DOHH2 (cell line): ENCODE measurements around the gene GPRC5C.

Experiments
- H3F3A ChIP-seq: fragments of 200-600 bp; sonication (generic), shearing (Covaris generic); 2 replicates; pipeline ENCODE4 v1.6.0; 2016; ENCODE audit warnings: antibody characterized with exemption, mild to moderate bottlenecking; ENCODE audit not compliant: control insufficient read depth, insufficient read depth
- H3K27ac ChIP-seq: fragments of 200-600 bp; sonication (generic); 2 replicates; pipeline ENCODE4 v1.5.1; 2014; ENCODE audit warnings: low read depth, mild to moderate bottlenecking, low read length, moderate library complexity
- H3K27me3 ChIP-seq: fragments of 200-600 bp; sonication (generic); 2 replicates; pipeline ENCODE4 v1.6.1; 2014; ENCODE audit warnings: mild to moderate bottlenecking, low read length, mixed read lengths; ENCODE audit not compliant: control insufficient read depth
- H3K36me3 ChIP-seq: fragments of 200-600 bp; sonication (generic); 2 replicates; pipeline ENCODE4 v1.6.1; 2014; ENCODE audit warnings: mild to moderate bottlenecking, low read length, moderate library complexity, mixed read lengths; ENCODE audit not compliant: control insufficient read depth
- H3K4me1 ChIP-seq: fragments of 200-600 bp; sonication (generic); 2 replicates; pipeline ENCODE4 v1.6.1; 2014; ENCODE audit warnings: mild to moderate bottlenecking, low read length, mixed read lengths; ENCODE audit not compliant: control insufficient read depth
- H3K4me2 ChIP-seq: fragments of 200-600 bp; sonication (generic); 2 replicates; pipeline ENCODE4 v1.6.0; 2014; ENCODE audit warnings: mild to moderate bottlenecking, low read length, moderate library complexity
- H3K4me3 ChIP-seq: fragments of 200-600 bp; sonication (generic); 2 replicates; pipeline ENCODE4 v1.5.1; 2014; ENCODE audit warnings: mild to moderate bottlenecking, low read length, mixed read lengths
- H3K79me2 ChIP-seq: fragments of 200-600 bp; sonication (generic); 2 replicates; pipeline ENCODE4 v1.6.1; 2014; ENCODE audit warnings: mild to moderate bottlenecking, low read length, mixed read lengths; ENCODE audit not compliant: control insufficient read depth
- H3K9me2 ChIP-seq: fragments of 200-600 bp; sonication (generic); replicated peaks from 2 replicates; pipeline ENCODE4 v1.6.1; 2014; ENCODE audit warnings: mild to moderate bottlenecking, low read length, mixed read lengths; ENCODE audit not compliant: control insufficient read depth
- H3K9me3 ChIP-seq: fragments of 200-600 bp; sonication (generic); 2 replicates; pipeline ENCODE4 v1.6.1; 2014; ENCODE audit warnings: antibody characterized with exemption, low read length, mixed read lengths; ENCODE audit not compliant: control insufficient read depth, insufficient read depth
- H4K20me1 ChIP-seq: fragments of 200-600 bp; sonication (generic); 2 replicates; pipeline ENCODE4 v1.6.0; 2014; ENCODE audit warnings: low read depth, mild to moderate bottlenecking, antibody characterized with exemption, low read length, moderate library complexity; ENCODE audit not compliant: control insufficient read depth, insufficient read depth
- EZH2phosphoT487 ChIP-seq: fragments of 200-600 bp; sonication (generic); IDR thresholded peaks from 2 replicates; pipeline ENCODE4 v1.6.1; 2017; ENCODE audit warnings: borderline replicate concordance, mild to moderate bottlenecking, antibody characterized with exemption, low read length, moderate library complexity, mixed read lengths
- TF ChIP-seq, protein P1 (sequence below): fragments of 200-600 bp; sonication (generic); IDR thresholded peaks from one replicate; pipeline ENCODE4 v1.5.1; 2014; ENCODE audit warnings: antibody characterized with exemption, mild to moderate bottlenecking, low read depth, low read length; ENCODE audit not compliant: poor library complexity, severe bottlenecking

The GPRC5C gene

DNA sequence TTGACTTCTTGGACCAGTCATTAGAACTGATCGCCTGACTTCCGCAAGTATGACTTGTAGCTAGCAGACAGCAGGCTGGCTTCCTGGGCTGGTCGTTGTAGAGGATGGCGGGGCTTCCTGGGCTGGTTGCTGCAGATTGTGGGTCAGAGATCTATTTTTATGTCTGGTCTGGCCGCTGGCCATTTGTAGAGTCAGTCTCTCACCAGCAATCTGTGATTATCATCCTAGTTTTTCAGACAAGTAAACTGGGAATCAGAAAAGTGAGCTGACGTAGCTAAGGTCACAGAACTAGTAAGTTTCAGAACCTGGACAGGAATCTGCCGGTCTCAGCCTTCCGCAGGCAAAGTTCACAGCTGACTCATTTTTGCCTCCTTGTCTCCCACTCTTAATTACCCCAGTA lies 45.5 kb upstream of the GPRC5C start:
- H3F3A ChIP-seq, result no peaks in the 10 kb centered on the region
- no peaks in the 10 kb centered on the region for H3K27me3 ChIP-seq
- no peaks in the 10 kb centered on the region for H4K20me1 ChIP-seq
- TF ChIP-seq EZH2phosphoT487, result no peak
- TF ChIP-seq, protein P1, sequence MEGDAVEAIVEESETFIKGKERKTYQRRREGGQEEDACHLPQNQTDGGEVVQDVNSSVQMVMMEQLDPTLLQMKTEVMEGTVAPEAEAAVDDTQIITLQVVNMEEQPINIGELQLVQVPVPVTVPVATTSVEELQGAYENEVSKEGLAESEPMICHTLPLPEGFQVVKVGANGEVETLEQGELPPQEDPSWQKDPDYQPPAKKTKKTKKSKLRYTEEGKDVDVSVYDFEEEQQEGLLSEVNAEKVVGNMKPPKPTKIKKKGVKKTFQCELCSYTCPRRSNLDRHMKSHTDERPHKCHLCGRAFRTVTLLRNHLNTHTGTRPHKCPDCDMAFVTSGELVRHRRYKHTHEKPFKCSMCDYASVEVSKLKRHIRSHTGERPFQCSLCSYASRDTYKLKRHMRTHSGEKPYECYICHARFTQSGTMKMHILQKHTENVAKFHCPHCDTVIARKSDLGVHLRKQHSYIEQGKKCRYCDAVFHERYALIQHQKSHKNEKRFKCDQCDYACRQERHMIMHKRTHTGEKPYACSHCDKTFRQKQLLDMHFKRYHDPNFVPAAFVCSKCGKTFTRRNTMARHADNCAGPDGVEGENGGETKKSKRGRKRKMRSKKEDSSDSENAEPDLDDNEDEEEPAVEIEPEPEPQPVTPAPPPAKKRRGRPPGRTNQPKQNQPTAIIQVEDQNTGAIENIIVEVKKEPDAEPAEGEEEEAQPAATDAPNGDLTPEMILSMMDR, result no peak
- no peaks in the 10 kb centered on the region for H3K4me1 ChIP-seq
- no peaks in the 10 kb centered on the region for H3K9me3 ChIP-seq
- H3K36me3 ChIP-seq, result no peaks in the 10 kb centered on the region
- H3K4me2 ChIP-seq, result no peak overlapping the region
- H3K27ac ChIP-seq, result no peak overlapping the region
- H3K9me2 ChIP-seq, result no peaks in the 10 kb centered on the region
- H3K4me3 ChIP-seq, result no peak overlapping the region
- H3K79me2 ChIP-seq, result no peaks in the 10 kb centered on the region

DNA sequence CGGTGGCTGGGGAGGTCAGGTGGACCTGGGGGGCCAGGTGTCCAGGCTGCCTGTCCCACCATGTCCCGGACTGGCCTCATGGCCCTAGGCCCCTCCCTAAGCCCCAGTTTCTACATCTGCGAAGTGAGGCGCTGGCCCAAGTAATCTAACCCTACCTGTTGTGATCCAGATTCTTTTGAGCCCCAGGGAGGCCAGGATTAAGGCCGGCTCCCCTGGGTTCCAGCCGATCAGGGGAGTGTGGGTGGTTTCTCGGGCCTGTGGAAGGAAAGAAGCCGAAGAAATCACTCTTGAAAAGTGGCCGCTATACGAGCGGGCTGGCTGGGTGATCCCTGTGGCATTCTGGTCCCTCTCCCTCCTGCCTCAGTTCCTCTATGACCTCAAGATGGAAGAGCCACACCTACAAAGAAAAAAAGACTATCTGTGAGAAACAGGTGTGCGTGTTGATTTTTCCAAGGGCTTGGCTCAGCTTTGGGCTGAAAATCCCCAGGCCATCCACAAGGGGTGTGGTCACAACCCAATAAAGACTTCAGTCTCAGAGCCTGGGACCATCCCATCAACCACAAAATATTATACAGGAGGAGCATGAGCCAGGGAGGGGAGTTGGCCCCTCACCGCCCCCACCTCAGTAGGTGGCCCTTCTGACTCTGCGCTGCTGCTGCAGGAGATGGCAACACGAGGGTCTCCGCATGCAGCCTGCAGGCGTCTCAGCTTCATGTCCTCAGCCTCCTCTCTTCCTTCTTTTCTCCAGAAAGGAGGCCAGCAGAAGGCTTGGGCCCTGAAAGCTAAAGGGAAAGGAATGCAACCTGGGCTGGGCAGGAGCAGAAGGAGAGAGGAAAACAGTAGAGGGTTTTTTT lies 44.3 kb upstream of the GPRC5C start:
- H3K36me3 ChIP-seq, result no peaks in the 10 kb centered on the region
- no peaks in the 10 kb centered on the region for H3K4me1 ChIP-seq
- H3F3A ChIP-seq, result no peaks in the 10 kb centered on the region
- H4K20me1 ChIP-seq, result no peaks in the 10 kb centered on the region
- no peaks in the 10 kb centered on the region for H3K27me3 ChIP-seq
- TF ChIP-seq, protein P1, result no peak
- TF ChIP-seq EZH2phosphoT487, result no peak
- no peaks in the 10 kb centered on the region for H3K9me3 ChIP-seq
- H3K4me3 ChIP-seq, result no peak overlapping the region
- H3K79me2 ChIP-seq, result no peaks in the 10 kb centered on the region
- H3K4me2 ChIP-seq, result no peak overlapping the region
- H3K27ac ChIP-seq, result no peak overlapping the region
- H3K9me2 ChIP-seq, result no peaks in the 10 kb centered on the region

DNA sequence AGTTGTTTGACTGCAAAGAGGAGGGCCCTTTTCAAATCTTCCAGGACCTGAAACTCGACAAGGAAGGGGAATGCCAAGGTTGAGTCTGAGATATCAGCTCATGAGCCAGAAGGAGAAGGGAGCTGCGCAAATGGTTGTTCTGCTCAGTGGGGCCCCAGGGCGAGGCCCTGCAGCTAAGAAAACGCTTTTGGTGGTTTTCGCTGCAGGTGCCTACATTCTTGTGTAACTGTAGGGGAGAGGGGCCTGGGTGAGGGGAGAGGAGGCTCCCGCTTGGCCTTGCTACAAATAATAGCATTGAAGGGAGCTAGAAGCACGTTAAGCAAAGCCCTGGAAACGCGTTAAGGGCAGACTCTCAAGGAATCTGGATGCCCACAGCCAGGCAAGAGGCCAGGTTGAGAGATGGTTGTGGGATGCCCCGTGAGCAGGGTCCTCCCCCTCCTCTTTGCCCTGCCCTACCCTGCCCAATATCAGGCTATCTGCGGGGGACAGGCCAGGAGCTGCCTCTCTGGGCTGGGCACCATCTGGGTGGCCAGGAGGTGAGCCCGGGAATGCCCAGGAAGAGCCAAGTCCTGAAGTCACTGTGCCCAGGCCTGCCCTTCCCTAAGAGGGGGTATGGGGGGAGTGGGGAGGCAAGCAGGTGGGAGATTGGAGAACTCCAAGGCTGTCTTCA lies 42.7 kb upstream of the GPRC5C start:
- Histone ChIP-seq H3K4me2 (no peak overlapping the region), H3K36me3 (no peaks in the 10 kb centered on the region), H4K20me1 (no peaks in the 10 kb centered on the region), H3K27ac (no peak overlapping the region), H3K4me3 (no peak overlapping the region), H3K27me3 (no peaks in the 10 kb centered on the region), H3K4me1 (no peaks in the 10 kb centered on the region), H3K9me3 (no peaks in the 10 kb centered on the region), H3F3A (no peaks in the 10 kb centered on the region), H3K9me2 (no peaks in the 10 kb centered on the region), H3K79me2 (no peaks in the 10 kb centered on the region)
- TF ChIP-seq, protein P1, result no peak
- TF ChIP-seq EZH2phosphoT487, result no peak
